HG03558 (cell line): Measurements from ENCODE around the gene GIGYF1.

ENCODE experiments used
- ATAC-seq: cut with Tn5 transposase; IDR thresholded peaks from one replicate; pipeline ENCODE4 v1.9.1; 2021; ENCODE audit warnings: moderate number of reproducible peaks; ENCODE audit not compliant: unreplicated experiment; ENCODE audit errors: extremely low read depth

The GIGYF1 gene

DNA sequence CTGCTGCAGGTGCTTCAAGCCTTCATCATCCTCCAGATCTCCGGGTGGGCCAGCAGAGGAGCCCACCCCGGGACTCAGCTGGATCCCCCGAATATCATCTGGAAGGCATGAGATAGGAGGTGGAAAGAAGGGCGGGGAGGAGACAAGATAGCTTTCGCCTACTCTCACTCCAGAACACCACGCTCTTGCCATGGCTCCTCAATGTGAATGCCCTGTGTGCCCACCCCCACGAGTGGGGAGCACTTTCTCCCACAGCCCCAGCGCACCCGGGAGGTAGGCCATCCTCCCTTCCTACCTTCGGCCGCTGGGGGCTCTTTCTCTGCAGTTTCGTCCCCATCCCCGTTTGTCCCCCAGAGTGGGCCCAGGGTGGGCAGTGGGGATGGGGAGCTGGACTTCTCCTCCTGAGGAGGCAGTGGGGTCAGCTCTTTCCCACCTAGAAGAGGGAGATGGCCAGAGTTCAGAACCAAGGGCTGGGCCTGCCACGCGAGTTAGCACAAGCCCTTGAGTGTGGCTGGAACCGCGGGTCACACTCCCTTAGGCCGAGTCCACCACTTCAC is 8.9 kb downstream of the GIGYF1 start:
- ATAC-seq = no peak

- ATAC-seq = no peak
These were observed 9.5 kb downstream of the GIGYF1 start for GRCh38 chr7:100684534-100685042.

DNA sequence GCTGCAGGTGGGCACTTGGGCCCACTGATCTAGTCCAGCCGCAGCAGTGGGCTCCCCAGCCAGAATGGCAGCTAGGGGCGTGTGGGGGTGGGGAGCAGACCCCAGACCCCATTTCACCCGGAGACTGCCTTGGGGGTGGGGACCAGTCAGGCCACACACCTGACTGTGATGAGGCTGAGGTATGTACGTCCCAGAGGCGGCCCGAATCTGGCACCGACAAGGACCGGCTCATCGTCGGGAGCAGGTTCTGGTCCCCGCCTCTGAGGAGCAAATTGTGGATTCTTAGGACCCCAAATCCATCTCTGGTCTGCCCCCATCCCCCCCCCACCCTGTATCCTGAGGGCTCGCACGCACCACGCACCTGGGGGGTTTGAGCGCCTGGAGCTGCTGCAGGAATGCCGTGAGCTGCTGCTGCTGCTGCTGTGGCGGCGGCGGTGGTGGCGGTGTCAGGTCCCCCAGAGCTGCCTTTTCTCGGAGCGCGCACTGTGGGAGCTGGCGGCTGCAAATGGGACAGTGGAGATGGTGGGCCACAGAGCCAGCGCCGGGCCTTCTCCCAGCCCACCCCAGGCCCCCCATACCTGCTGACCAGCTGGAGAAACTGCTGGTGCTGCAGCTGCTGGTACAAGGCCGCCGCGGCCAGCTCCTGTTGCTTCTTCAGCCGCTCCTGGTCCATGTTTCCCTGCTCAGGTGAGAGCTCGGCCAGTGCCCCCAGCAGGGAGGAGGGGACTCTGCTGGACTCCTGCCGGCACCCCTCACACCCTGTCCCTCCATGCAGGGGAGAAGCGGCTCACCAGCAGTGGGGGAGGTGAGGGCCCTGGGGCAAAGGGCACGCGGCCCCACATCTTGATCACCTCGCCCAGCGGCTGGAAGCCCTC is 10.2 kb downstream of the GIGYF1 start:
- no peak for ATAC-seq

DNA sequence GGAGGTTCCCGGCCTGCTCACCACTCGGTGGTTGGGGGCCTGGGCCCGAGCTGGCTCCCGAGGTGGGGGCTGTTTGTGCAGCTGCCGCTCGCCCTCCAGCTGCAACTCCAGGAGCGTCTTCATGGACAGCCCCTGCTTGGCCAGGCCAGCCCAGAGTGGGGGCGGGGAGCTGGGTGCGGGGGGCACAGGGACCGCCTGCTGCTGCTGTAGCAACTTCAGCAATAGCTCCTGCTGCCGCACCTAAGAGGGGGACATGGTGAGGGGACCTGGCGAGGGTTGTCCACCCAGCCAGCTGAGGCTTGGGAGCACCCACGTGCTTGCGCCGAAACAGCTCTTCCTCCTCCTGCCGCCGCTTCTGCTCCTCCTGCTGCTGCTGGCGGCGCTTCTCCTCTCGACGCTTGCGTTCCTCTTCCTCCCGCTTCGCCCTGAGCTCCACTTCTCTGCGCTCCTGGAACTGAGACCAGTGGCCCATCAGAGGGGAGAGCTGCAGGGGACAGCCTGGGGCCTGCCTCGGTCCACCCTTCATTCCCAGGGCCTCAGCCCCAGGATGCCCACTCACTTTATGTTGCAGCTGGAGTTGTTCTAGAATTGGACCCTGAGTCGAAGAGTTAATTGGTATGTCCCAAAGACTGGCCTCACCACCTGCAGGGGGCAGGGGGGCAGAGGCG is 10.9 kb downstream of the GIGYF1 start:
- ATAC-seq = no peak

GRCh38 chr7:100682228-100682741 is 11.8 kb downstream of the GIGYF1 start:
- ATAC-seq = no peak

- ATAC-seq = no peak
These were observed 12.4 kb downstream of the GIGYF1 start for GRCh38 chr7:100681491-100682227.

DNA sequence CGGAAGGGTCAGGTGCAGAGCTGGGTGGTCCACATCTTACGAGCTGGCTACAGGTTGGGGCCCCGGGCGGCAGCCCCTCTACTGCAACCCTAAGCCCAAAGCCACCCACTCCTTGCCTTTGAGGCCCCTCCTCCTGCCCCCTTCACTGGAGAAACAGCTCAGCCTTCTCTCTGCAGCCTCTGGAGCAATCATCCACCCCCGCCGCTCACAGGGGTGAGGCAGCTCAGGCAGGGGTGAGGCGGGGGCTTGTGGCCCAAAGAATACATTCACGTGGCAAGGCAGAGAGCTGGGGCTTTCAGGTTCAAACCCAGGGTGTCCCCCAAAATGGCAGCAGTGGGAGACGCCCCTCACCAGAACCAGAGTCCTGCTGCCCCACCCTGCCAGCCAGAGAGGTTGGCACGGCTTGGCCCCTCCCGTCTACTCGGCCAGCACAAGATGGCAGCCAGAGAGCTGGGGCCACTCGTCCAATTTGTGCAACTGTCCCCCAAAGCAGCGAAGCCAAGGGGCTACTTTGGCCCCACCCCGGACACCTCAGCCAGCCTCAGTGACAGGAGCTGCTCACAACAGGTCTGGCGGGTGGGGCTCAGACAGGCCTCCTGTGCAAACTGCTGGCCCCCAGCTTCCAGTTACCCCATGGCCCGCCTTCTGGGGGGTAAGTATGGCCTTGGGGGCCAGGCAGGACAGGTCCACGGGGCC is 13.3 kb downstream of the GIGYF1 start:
- ATAC-seq = no peak

GRCh38 chr7:100679927-100680575 is 14.0 kb downstream of the GIGYF1 start:
- no peak for ATAC-seq

DNA sequence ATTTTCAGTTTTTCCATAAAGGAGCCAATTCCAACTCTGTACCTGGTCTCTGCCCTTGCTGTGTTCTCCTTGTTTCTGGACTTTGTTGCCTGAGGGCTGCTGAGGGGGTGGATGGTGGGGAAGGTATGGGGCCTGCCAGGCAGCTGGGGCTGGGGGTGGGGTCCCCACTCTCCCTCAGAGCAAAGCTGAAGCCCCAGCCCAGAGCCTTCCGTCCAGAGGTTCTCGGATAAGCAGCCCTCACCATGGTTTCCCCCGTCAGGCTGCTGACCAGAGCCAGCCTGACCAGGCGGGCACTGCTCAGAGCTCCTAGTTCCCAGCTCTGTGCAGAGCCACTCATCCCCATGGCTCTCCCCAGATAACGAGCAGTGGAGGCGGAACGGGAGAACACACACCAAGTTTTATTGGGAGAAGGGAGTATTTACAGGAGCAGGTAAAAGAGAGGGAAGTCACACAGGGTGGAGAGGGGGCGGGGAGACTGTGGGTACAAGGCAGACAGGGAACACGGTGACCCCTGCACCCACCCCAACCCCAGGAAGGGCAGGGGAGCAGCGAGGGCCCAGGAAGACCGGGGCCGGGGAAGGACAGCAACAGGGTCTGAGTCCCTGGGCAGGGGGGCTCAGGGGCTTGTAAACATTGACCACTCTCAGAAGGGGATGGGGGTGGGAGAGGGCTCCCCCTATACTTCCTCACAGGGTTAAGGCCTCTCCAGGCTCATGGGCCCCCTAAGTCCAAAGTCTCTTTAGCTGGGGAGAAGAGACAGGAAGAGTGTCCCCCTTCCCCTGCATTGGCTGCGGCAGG is 14.7 kb downstream of the GIGYF1 start:
- ATAC-seq = no peak

DNA sequence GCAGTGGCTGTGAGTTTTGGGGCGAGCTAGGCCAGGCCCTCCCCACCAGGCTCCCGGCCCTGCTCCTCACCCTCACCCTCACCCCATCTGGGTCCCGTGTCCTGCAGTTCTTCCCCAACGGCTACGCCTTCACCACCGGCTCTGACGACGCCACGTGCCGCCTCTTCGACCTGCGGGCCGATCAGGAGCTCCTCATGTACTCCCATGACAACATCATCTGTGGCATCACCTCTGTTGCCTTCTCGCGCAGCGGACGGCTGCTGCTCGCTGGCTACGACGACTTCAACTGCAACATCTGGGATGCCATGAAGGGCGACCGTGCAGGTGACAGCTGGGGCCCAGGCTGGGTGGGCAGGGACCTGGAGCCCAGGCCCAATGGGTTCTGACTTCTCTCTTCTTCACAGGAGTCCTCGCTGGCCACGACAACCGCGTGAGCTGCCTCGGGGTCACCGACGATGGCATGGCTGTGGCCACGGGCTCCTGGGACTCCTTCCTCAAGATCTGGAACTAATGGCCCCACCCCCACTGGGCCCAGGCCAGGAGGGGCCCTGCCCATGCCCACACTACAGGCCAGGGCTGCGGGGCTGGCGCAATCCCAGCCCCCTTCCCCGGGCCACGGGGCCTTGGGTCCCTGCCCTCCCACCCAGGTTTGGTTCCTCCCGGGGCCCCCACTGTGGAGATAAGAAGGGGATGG is 15.6 kb downstream of the GIGYF1 start:
- no peak for ATAC-seq

DNA sequence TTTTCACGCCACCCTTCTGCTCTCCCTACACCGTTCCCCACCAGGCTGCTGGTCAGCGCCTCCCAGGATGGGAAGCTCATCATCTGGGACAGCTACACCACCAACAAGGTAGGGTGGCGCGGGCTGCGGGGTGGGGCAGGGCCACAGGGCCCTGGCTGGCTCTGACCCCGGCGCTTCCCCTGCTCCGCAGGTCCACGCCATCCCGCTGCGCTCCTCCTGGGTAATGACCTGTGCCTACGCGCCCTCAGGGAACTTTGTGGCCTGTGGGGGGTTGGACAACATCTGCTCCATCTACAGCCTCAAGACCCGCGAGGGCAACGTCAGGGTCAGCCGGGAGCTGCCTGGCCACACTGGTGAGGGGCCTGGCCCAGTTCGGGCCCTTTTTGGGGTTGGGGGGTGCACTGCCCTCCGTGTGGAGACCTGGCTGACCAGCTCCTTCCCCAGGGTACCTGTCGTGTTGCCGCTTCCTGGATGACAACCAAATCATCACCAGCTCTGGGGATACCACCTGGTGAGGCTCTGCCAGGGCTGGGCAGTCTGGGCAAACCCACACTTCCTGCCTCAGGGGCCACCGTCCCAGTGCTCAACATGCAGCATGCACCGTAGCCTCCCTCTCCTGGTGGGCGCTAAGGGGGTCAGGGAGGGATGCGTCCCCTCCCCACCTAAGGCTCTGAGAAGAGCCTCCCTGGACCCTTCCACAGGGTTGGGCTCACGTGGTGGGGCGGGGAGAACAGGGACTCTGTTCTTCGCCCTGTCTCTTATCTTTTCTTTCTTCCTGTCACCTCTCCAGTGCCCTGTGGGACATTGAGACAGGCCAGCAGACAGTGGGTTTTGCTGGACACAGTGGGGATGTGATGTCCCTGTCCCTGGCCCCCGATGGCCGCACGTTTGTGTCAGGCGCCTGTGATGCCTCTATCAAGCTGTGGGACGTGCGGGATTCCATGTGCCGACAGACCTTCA is 16.5 kb downstream of the GIGYF1 start:
- ATAC-seq = no peak

DNA sequence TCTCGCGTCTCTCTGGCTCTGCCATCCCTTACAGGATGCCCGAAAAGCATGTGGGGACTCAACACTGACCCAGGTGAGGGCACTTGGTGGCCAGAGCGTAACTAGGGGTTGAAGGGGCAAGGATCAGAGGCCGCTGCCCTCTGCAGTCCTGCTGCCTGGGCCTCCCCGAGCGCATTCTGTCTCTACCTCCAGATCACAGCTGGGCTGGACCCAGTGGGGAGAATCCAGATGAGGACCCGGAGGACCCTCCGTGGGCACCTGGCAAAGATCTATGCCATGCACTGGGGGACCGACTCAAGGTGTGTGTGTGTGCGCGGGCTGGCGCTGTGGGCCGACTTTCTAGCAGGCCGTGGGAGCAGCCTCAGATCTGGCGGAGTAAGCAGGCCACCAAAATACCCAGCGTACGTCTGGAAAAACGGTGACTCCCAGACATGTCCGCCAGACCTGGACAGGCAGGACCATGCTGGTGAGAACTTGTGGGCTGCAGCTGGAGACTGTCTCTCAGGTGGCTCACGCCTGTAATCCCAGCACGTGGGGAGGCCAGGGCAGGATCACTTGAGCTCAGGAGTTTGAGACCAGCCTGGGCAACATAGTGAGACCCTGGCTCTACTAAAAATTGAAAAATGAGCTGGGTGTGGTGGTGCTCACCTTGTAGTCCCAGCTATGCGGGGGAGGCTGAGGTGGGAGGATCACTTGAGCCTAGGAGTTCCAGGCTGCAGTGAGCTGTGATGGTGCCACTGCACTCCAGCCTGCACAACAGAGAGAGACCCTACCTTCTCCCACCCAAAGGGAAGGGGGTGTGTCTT is 17.3 kb downstream of the GIGYF1 start:
- no peak for ATAC-seq

DNA sequence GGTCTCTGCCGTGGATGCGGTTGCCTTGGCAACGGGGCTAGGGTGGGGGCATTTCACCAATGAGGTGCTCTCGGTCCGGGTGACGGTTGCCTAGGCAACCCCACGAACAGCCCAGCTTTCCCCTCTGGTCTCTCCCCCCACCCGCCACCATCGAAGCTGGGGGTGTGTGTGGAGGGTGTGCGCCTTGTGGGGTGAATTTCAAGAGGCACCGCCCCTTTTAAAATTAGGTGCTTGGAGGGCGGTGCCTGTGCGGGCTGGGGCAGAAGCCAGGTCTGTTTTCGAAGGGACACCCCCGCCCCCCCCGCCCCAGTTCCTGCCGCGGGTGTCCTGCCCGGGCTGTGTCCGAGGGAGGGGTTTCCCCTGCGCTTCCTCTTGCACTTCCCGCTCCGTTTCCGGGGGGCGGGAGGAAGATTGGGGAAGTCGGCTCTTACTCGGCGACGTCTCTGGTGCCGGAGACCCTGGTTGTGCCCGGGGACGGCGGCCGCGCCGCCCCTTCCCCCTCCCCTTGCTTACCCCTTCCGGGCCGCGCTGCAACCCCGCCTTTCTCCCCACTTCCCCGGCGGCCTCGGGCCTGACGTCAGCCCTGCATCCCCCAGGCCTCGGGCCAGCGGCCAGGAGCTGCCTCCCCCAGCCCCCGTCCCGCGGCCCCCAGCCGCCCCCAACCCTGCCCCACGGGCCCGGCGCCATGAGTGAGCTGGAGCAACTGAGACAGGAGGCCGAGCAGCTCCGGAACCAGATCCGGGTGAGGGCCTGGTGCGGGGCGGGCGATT is 18.3 kb downstream of the GIGYF1 start:
- ATAC-seq = no peak

- ATAC-seq = no peak
These were observed 19.0 kb downstream of the GIGYF1 start for GRCh38 chr7:100675105-100675451.

DNA sequence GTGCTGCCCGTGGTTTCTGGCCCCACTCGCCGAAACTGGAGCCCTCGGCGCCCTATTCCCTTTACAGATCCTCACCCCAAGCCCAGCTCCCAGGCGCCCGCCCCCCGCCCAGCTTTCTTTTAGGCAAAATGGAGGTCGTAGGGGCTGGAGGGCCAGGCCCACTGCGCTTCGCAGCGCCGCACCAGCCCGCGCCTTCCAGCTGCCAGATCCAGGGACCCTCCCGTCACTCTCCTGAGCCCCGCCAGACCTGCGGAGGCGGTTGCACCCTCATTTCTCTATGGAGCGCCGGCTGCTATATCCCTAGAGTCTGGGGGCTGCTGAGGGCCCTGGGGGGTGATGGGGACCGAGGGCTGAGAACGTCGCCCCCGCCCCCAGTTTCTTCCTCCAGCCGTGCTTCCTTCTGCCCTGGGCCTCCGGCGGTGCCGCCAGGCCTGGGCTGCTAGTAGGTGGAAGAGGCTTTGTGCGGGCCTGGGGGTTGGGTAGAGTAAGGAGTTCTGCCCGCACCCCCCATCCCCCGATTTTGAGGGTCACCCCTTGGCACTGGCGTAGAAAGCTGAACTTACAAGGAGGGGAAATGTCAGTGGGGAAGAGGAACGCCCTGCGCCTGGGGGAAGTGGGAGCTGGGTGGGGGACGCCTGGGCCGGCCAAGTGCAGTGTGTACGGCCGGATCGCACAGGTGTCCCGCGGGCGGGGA is 19.5 kb downstream of the GIGYF1 start:
- no peak for ATAC-seq
